Mucosa of rectum (tissue), 2 donors: ENCODE data around the gene TNPO2.
"Not testable (repeated sequence)": the region's sequence is repeated elsewhere in the genome, so short reads cannot be mapped to it uniquely, and the experiment has no call there.

Experiments
- H3K27ac ChIP-seq, 2 donors: one replicate each; pipeline ENCODE4 v1.7.0; 2013; ENCODE audit warnings: inconsistent platforms in 2 of 2, low read depth in 2 of 2, low read length in 2 of 2
- H3K27me3 ChIP-seq, 2 donors: one replicate each; pipeline ENCODE4 v1.7.0; 2013; ENCODE audit warnings: low read length in 2 of 2; ENCODE audit not compliant: control insufficient read depth in 2 of 2, insufficient read depth in 2 of 2
- H3K36me3 ChIP-seq, 2 donors: one replicate each; pipeline ENCODE4 v1.7.0; 2013; ENCODE audit warnings: low read length in 2 of 2; ENCODE audit not compliant: control insufficient read depth in 2 of 2, insufficient read depth in 2 of 2
- H3K4me1 ChIP-seq, 2 donors: one replicate each; pipeline ENCODE4 v1.7.0; 2013; ENCODE audit warnings: low read length in 2 of 2, mild to moderate bottlenecking in 1 of 2; ENCODE audit not compliant: control insufficient read depth in 2 of 2, insufficient read depth in 2 of 2
- H3K4me3 ChIP-seq, 2 donors: one replicate each; pipeline ENCODE4 v1.7.0; 2013; ENCODE audit warnings: low read length in 2 of 2
- H3K9ac ChIP-seq, 2 donors: one replicate each; pipeline ENCODE4 v1.7.0; 2013; ENCODE audit warnings: low read length in 2 of 2, low read depth in 1 of 2, mild to moderate bottlenecking in 1 of 2
- H3K9me3 ChIP-seq, 2 donors: one replicate each; pipeline ENCODE4 v1.7.0; 2013; ENCODE audit warnings: low read length in 2 of 2; ENCODE audit not compliant: control insufficient read depth in 2 of 2
- donor health status: healthy.
- donor health status: Normal muscosa, but diverticular disease.

The TNPO2 gene

DNA sequence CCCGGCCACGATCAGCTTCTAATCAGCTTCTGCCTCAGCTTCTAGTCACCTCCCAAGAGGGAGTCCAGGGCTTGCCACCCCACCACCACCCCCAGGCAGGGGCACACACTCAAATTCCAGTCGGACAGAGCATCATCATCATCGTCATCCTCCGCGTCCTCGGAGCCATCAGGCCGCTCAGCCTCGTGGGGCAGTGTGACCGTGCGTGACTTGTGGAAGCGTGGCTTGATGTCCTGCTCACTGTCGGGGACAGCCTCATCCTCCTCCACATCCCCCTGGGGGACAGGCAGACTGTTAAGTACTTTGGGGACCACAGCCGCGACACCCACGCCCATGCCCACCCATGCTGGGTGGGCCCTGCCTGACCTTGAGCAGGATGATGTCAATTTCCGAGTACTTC lies 12.5 kb downstream of the TNPO2 start:
- Histone ChIP-seq H3K4me1 (no peaks in the 10 kb centered on the region), H3K9ac (no peak overlapping the region), H3K36me3 (peaks cover 41 to 60% of the 10 kb centered on the region in 2 donors), H3K27me3 (no peaks in the 10 kb centered on the region), H3K27ac (no peak overlapping the region), H3K9me3 (no peaks in the 10 kb centered on the region), H3K4me3 (no peak overlapping the region)

DNA sequence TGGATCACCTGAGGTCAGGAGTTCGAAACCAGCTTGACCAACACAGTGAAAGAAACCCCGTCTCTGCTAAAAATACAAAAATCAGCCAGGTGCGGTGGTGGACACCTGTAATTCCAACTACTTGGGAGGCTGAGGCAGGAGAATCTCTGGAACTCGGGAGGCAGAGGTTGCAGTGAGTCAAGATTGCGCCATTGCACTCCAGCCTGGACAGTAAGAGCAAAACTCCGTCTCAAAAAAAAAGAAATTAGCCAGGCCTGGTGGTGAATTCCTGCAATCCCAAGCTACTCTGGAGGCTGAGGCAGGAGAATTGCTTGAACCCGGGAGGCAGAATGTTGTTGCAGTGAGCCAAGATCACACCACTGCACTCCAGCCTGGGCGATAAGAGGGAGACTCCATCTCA lies 15.1 kb downstream of the TNPO2 start:
- peaks cover 44 to 61% of the 10 kb centered on the region in 2 donors for H3K36me3 ChIP-seq
- no peaks in the 10 kb centered on the region for H3K4me1 ChIP-seq
- H3K27me3 ChIP-seq, result no peaks in the 10 kb centered on the region
- H3K4me3 ChIP-seq, result no peak overlapping the region
- no peak overlapping the region for H3K27ac ChIP-seq
- no peaks in the 10 kb centered on the region for H3K9me3 ChIP-seq
- no peak overlapping the region for H3K9ac ChIP-seq

DNA sequence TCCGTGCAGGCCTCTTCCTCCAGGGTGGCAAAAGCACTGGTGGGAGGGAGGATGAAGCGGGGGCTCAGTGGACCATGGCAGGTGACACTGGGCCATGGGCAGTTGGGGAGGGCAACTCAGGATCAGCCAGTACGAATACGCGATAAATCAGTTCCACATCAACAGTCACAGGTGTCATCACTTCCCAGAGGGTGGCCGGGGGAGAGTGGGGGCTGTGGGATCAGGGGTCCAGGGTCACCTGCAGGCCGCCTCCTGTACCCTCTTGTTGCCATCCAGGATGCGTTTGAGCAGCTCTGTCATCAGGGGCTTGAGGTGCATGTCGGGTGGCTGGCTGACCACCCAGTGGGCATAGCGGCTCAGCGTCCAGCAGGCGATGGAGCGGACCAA lies 17.4 kb downstream of the TNPO2 start:
- no peak overlapping the region for H3K9ac ChIP-seq
- H3K36me3 ChIP-seq, result peaks cover 58 to 68% of the 10 kb centered on the region in 2 donors
- no peaks in the 10 kb centered on the region for H3K27me3 ChIP-seq
- no peaks in the 10 kb centered on the region for H3K9me3 ChIP-seq
- H3K27ac ChIP-seq, result no peak overlapping the region
- H3K4me3 ChIP-seq, result no peak overlapping the region
- H3K4me1 ChIP-seq, result no peaks in the 10 kb centered on the region

DNA sequence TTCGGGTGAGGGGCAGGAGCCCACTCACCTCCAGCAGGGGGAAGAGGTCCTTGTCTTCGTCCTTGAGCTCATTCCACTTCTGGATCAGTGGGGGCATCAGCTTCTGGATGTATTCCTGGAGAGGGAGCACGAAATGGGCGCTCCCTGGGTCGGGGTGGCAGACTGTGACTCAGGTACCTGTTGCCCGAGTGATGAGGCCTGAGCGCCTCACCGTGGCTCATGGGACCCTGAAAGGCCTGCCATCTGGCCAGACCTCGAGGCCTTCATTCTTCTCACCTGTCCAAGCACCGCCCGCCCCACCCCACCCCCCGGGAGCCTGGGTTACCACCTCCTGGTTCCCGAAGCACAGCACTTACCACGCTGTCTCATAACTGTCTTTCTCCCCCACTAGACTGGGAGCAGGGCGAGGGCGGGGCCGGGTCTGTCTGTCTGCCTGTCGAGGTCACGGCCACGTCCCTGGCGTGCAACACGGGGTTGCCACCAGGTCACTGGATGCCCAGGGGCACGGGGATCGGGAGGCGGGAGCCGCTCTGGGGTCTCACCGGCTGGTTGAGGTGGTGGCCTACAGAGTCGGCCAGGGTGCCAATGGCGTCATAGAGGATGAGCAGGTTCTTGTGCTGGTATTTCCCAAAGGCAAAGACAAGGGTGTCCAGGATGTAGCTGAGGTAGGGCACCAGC lies 17.9 kb downstream of the TNPO2 start:
- H3K9me3 ChIP-seq, result no peaks in the 10 kb centered on the region
- no peak overlapping the region for H3K9ac ChIP-seq
- H3K27me3 ChIP-seq, result no peaks in the 10 kb centered on the region
- no peaks in the 10 kb centered on the region for H3K4me1 ChIP-seq
- H3K27ac ChIP-seq, result no peak overlapping the region
- H3K36me3 ChIP-seq, result peaks cover 60 to 69% of the 10 kb centered on the region in 2 donors
- H3K4me3 ChIP-seq, result no peak overlapping the region

DNA sequence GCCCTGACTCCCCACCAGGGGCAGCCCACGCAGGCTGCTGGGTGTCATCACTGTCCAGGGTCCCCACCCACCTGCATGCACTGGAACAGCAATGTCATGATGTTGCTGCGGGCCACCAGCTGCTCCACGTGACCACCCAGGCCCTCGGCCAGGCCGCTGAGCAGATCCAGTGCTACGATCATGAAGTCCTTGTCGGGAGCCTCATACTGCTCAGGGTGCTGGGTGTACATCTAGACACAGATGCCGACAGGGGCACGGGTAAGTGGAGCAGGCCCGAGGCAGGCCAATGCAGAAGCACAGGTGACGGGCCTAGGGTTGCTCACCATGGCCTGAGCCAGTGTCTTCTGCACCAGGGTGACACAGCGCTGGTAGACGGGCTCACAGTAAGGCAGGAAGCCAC lies 18.6 kb downstream of the TNPO2 start:
- Histone ChIP-seq H3K27ac (no peak overlapping the region), H3K4me1 (no peaks in the 10 kb centered on the region), H3K9ac (no peak overlapping the region), H3K4me3 (no peak overlapping the region), H3K36me3 (peaks cover 56 to 68% of the 10 kb centered on the region in 2 donors), H3K9me3 (no peaks in the 10 kb centered on the region), H3K27me3 (no peaks in the 10 kb centered on the region)

DNA sequence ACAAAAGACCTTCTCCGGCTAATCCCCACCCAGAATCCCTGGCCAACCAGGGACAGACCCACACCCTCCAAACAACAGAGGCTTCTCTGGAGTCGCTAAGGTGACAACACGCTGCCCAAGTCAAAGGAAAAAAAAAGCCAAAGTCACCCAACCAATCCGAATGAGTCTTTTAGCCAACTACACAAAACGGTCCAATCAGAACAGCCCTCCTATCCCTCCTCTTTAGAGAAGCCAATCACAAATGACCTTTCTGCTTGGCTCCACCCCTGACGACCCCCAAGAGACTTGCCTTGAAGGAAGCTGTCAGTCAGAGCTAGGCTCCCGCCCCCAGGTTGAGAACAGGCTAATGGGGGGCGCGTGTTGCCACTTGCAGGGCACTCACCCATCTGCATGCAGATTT lies 20.7 kb downstream of the TNPO2 start:
- no peak overlapping the region for H3K4me3 ChIP-seq
- no peaks in the 10 kb centered on the region for H3K27me3 ChIP-seq
- H3K9me3 ChIP-seq, result no peaks in the 10 kb centered on the region
- H3K4me1 ChIP-seq, result no peaks in the 10 kb centered on the region
- peaks cover 48 to 65% of the 10 kb centered on the region in 2 donors for H3K36me3 ChIP-seq
- H3K9ac ChIP-seq, result no peak overlapping the region
- no peak overlapping the region for H3K27ac ChIP-seq

DNA sequence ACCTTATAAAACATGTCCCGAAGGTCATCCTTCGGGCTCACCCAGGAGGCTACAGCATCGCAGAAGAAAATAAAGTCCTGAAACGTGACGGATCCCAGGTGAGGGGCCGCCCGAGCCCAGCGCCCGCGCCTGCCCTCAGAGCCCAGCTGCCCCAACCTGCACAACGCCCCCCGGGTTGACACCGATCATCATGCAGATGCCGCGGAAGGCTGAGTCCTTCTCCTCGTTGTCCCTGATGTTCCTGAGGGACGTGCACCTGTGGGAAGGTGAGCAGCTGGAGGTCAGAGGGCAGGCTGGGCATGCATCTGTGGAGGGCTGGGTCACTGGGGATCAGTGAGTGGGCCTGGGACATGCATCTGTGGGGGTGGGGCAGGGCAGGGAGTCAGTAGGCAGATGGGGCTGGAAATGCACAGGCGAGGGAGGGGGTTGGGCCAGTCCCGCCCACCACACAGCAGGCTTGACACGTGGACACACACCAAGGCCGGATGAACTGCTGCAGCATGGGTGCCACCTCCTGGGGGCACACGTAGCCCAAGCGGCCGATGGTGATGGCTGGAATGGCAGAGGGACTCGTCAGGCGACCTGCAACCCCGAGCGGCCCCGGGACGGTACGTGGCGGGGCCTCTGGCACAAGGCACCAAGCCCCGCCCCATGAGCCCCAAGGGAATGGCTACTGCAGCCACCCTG lies 22.0 kb downstream of the TNPO2 start:
- H3K4me3 ChIP-seq, result no peak overlapping the region
- no peaks in the 10 kb centered on the region for H3K9me3 ChIP-seq
- peaks cover 48 to 64% of the 10 kb centered on the region in 2 donors for H3K36me3 ChIP-seq
- no peak overlapping the region for H3K9ac ChIP-seq
- H3K4me1 ChIP-seq, result peaks cover 4 to 5% of the 10 kb centered on the region in 2 donors
- H3K27ac ChIP-seq, result no peak overlapping the region
- no peaks in the 10 kb centered on the region for H3K27me3 ChIP-seq

DNA sequence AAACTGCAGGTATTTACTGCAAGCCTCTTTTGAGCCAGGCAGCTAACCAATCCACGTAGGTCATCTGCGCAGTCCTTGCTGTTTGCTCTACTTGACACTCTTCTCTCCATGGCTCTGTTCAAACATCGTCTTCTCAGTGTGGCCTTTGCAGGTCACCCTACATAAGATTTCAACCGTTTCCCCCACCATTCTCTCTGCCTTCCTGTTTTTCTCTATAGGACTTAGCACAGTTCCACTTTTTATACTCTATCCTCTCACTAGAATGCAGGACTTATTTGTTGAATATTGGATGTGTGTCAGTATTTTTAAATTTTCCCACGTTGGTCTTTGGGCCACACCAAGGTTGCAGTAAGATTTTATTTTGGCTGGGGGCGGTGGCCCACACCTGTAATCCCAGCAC lies 25.6 kb downstream of the TNPO2 start:
- H3K4me3 ChIP-seq, result no peak overlapping the region
- no peaks in the 10 kb centered on the region for H3K9me3 ChIP-seq
- H3K4me1 ChIP-seq, result peaks cover 10 to 13% of the 10 kb centered on the region in 2 donors
- no peak overlapping the region for H3K9ac ChIP-seq
- no peak overlapping the region for H3K27ac ChIP-seq
- peaks cover 23 to 34% of the 10 kb centered on the region in 2 donors for H3K36me3 ChIP-seq
- no peaks in the 10 kb centered on the region for H3K27me3 ChIP-seq

DNA sequence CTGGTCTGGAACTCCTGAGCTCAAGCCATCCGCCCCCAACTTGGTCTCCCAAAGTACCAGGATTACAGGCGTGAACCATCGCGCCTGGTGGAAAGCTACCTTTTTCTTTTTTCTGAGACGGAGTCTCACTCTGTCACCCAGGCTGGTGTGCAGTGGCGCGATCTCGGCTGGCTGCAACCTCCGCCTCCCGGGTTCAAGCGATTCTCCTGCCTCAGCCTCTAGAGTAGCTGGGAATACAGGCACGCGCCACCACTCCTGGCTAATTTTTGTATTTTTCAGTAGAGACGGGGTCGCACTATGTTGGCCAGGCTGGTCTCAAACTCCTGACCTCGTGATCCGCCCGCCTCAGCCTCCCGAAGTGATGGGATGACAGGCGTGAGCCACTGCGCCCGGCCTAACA lies 26.3 kb downstream of the TNPO2 start:
- not testable (repeated sequence) for H3K27me3 ChIP-seq, H3K27ac ChIP-seq, H3K4me3 ChIP-seq, H3K9me3 ChIP-seq, H3K9ac ChIP-seq
- Histone ChIP-seq H3K4me1 (peaks cover 10 to 13% of the 10 kb centered on the region in 2 donors), H3K36me3 (peaks cover 16 to 27% of the 10 kb centered on the region in 2 donors)

DNA sequence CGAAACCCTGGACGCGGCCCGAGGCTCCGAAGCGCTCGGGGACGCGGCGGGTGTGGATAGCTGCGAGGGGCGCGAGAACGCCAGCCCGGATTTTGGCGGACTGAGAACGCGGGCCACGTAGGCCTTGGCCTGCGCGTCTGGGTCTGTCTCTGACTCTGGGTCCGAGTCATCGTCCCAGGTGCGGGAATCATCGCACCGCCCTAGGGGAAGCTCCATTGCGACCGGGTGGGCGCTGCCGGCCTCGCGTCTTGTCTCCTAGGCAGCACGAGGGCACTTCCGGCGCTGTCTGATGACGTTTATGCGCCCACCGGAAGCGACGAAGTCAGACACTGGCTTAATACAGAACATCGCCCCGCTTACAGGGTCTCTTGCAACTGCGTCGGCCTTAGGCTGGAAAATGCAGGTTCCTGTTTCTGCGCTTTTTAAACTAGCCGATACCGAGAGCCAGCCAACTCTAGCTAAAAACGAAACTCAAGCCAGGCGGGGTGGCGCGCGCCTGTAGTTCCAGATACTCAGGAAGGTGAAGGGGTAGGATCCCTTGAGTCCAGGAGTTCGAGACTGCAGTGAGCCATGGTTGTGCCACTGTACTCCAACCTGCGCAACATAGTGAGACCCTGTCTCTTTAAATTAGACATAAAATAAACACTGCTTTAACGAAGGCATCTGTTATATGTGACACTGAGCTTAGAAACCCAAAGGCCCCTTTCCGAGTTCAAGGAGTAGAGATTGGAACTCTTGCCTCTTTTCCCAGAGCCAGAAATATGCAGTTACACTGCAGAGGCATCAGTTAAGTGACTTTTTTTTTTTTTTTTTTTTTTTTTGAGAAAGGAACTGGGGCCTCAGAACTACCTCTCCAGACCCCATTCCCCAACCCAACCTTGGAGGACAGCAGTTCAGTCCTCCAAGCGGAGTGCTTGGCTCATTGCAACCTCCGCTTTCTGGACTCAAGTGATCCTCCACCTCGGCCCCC lies 27.1 kb downstream of the TNPO2 start, which contains the start of gene FBXW9:
FBXW9 (minus strand) TSS at position 266 of the 970 bp plus-strand sequence; CDS start at position 216, 50 bp downstream.
- Histone ChIP-seq H3K9me3 (no peaks in the 10 kb centered on the region), H3K36me3 (peaks cover 9 to 20% of the 10 kb centered on the region in 2 donors), H3K4me3 (peak within 1 kb of the TSS; percentile 82 to 95), H3K4me1 (peaks cover 10 to 13% of the 10 kb centered on the region in 2 donors), H3K9ac (peak within 1 kb of the TSS; percentile 53 to 79), H3K27ac (peak within 1 kb of the TSS; percentile 81 to 82), H3K27me3 (no peaks in the 10 kb centered on the region)
